GM18508 (cell line): ENCODE data around the gene HMHB1.
"Not testable (repeated sequence)": the region's sequence is repeated elsewhere in the genome, so short reads cannot be mapped to it uniquely, and the experiment has no call there.

Experiments
- ATAC-seq: cut with Tn5 transposase; IDR thresholded peaks from one replicate; pipeline ENCODE4 v1.9.1; 2021; ENCODE audit warnings: moderate number of reproducible peaks; ENCODE audit not compliant: insufficient read depth, unreplicated experiment

The HMHB1 gene

GRCh38 chr5:143800715-143801114 lies 11.2 kb upstream of the HMHB1 start:
- no peak for ATAC-seq

GRCh38 chr5:143801252-143801939 lies 10.6 kb upstream of the HMHB1 start:
- no peak for ATAC-seq

- no peak for ATAC-seq
These were observed 6.1 kb upstream of the HMHB1 start for GRCh38 chr5:143805861-143806260.

GRCh38 chr5:143806579-143806978 lies 5.4 kb upstream of the HMHB1 start:
- ATAC-seq: no peak

GRCh38 chr5:143807401-143807800 lies 4.6 kb upstream of the HMHB1 start:
- no peak for ATAC-seq

GRCh38 chr5:143816370-143816769 lies 4.4 kb downstream of the HMHB1 start:
- ATAC-seq: not testable (repeated sequence)

GRCh38 chr5:143819716-143820115 lies 7.8 kb downstream of the HMHB1 start:
- ATAC-seq: no peak

- ATAC-seq: no peak
These were observed 8.5 kb downstream of the HMHB1 start for GRCh38 chr5:143820451-143820850.

GRCh38 chr5:143824851-143825720 lies 13.1 kb downstream of the HMHB1 start:
- no peak for ATAC-seq

- peak; percentile 81 for ATAC-seq
These were observed 15.0 kb downstream of the HMHB1 start for GRCh38 chr5:143826951-143827444.

GRCh38 chr5:143828710-143829109 lies 16.7 kb downstream of the HMHB1 start:
- ATAC-seq: no peak

- no peak for ATAC-seq
These were observed 21.2 kb downstream of the HMHB1 start for GRCh38 chr5:143833177-143833576.

GRCh38 chr5:143835251-143835650 lies 23.3 kb downstream of the HMHB1 start:
- no peak for ATAC-seq

- ATAC-seq: no peak
These were observed 24.3 kb downstream of the HMHB1 start for GRCh38 chr5:143836161-143836725.

GRCh38 chr5:143837306-143837848 lies 25.4 kb downstream of the HMHB1 start:
- ATAC-seq: no peak

- no peak for ATAC-seq
These were observed 29.5 kb downstream of the HMHB1 start for GRCh38 chr5:143841446-143841845.

- ATAC-seq: no peak
These were observed 31.0 kb downstream of the HMHB1 start for GRCh38 chr5:143842920-143843319.

GRCh38 chr5:143843461-143843860 lies 31.5 kb downstream of the HMHB1 start:
- no peak for ATAC-seq

GRCh38 chr5:143850050-143850683 lies 38.2 kb downstream of the HMHB1 start:
- peak; percentile 63 for ATAC-seq

- no peak for ATAC-seq
These were observed 39.4 kb downstream of the HMHB1 start for GRCh38 chr5:143851383-143851782.
